Parathyroid adenoma (tissue), 2 donors: ENCODE results near the gene EIF4ENIF1.
"Not testable (repeated sequence)": the region's sequence is repeated elsewhere in the genome, so short reads cannot be mapped to it uniquely, and the experiment has no call there.

ENCODE experiments used
- H2AFZ ChIP-seq: fragments of 300-600 bp; sonication (generic); one replicate; pipeline ENCODE4 v1.7.0; 2017; ENCODE audit warnings: antibody characterized with exemption, mild to moderate bottlenecking
- H3K27ac ChIP-seq: fragments of 300-600 bp; sonication (generic); one replicate; pipeline ENCODE4 v1.7.0; 2017
- H3K27me3 ChIP-seq: fragments of 300-600 bp; sonication (generic); one replicate; pipeline ENCODE4 v1.7.0; 2017; ENCODE audit warnings: low read length; ENCODE audit not compliant: control insufficient read depth, insufficient read depth
- H3K36me3 ChIP-seq: fragments of 300-600 bp; sonication (generic); one replicate; pipeline ENCODE4 v1.7.0; 2017; ENCODE audit warnings: low read length; ENCODE audit not compliant: control insufficient read depth, insufficient read depth
- H3K4me1 ChIP-seq: fragments of 300-600 bp; sonication (generic); one replicate; pipeline ENCODE4 v1.7.0; 2017; ENCODE audit warnings: control low read depth
- H3K4me2 ChIP-seq: fragments of 300-600 bp; sonication (generic); one replicate; pipeline ENCODE4 v1.7.0; 2017; ENCODE audit warnings: low read length
- H3K4me3 ChIP-seq: fragments of 300-600 bp; sonication (generic); one replicate; pipeline ENCODE4 v1.7.0; 2017; ENCODE audit warnings: low read depth, low read length
- H3K79me2 ChIP-seq: fragments of 300-600 bp; sonication (generic); one replicate; pipeline ENCODE4 v1.7.0; 2017; ENCODE audit warnings: control low read depth
- H3K9ac ChIP-seq: fragments of 300-600 bp; sonication (generic); one replicate; pipeline ENCODE4 v1.7.0; 2017; ENCODE audit warnings: mild to moderate bottlenecking
- H3K9me3 ChIP-seq: fragments of 300-600 bp; sonication (generic); one replicate; pipeline ENCODE4 v1.7.0; 2017; ENCODE audit warnings: low read length; ENCODE audit not compliant: control insufficient read depth
- CTCF ChIP-seq: fragments of 300-600 bp; sonication (generic); IDR thresholded peaks from one replicate; pipeline ENCODE4 v1.7.0; 2017; ENCODE audit warnings: antibody characterized with exemption, mild to moderate bottlenecking
- donor health status: primary hyperparathyroidism.

Gene EIF4ENIF1

GRCh38 chr22:31425331-31426050 is 64.2 kb downstream of the EIF4ENIF1 start:
- no peak overlapping the region for H2AFZ ChIP-seq
- H3K9me3 ChIP-seq = no peaks in the 10 kb centered on the region
- no peak overlapping the region for H3K27ac ChIP-seq
- no peaks in the 10 kb centered on the region for H3K4me1 ChIP-seq
- H3K4me3 ChIP-seq = no peak overlapping the region
- no peaks in the 10 kb centered on the region for H3K36me3 ChIP-seq
- H3K9ac ChIP-seq = no peak overlapping the region
- H3K27me3 ChIP-seq = no peaks in the 10 kb centered on the region
- H3K79me2 ChIP-seq = no peaks in the 10 kb centered on the region
- H3K4me2 ChIP-seq = no peak overlapping the region
- no peak for TF ChIP-seq CTCF

- not testable (repeated sequence) for H2AFZ ChIP-seq, H3K4me3 ChIP-seq, H3K27me3 ChIP-seq, H3K36me3 ChIP-seq, H3K4me1 ChIP-seq, H3K4me2 ChIP-seq, H3K9me3 ChIP-seq, H3K27ac ChIP-seq, H3K9ac ChIP-seq
- H3K79me2 ChIP-seq = peaks cover 19% of the 10 kb centered on the region
These were observed 87.3 kb downstream of the EIF4ENIF1 start for GRCh38 chr22:31402350-31402749.

- Histone ChIP-seq H3K9me3 (no peaks in the 10 kb centered on the region), H3K4me2 (peak overlapping the region; percentile 85), H3K4me1 (no peaks in the 10 kb centered on the region), H3K4me3 (peak overlapping the region; percentile 93), H3K36me3 (no peaks in the 10 kb centered on the region), H3K9ac (peak overlapping the region; percentile 28), H2AFZ (peak overlapping the region; percentile 92), H3K27me3 (no peaks in the 10 kb centered on the region), H3K27ac (peak overlapping the region; percentile 73), H3K79me2 (peaks cover 19% of the 10 kb centered on the region)
- TF ChIP-seq CTCF = no peak
These were observed 89.6 kb downstream of the EIF4ENIF1 start for GRCh38 chr22:31400023-31400397.

GRCh38 chr22:31399211-31400022 is 90.2 kb downstream of the EIF4ENIF1 start, which contains the start of gene DRG1:
TSS of gene DRG1 (plus strand) at chr22:31399604. CDS start at chr22:31399684, 80 bp downstream.
- H3K4me2 ChIP-seq = peak within 1 kb of the TSS; percentile 85
- peak within 1 kb of the TSS; percentile 73 for H3K27ac ChIP-seq
- peak within 1 kb of the TSS; percentile 28 for H3K9ac ChIP-seq
- peak within 1 kb of the TSS; percentile 93 for H3K4me3 ChIP-seq
- H3K4me1 ChIP-seq = no peaks in the 10 kb centered on the region
- no peaks in the 10 kb centered on the region for H3K9me3 ChIP-seq
- peak within 1 kb of the TSS; percentile 92 for H2AFZ ChIP-seq
- H3K36me3 ChIP-seq = no peaks in the 10 kb centered on the region
- H3K79me2 ChIP-seq = peaks cover 19% of the 10 kb centered on the region
- no peaks in the 10 kb centered on the region for H3K27me3 ChIP-seq
- no peak for TF ChIP-seq CTCF

GRCh38 chr22:31398231-31398630 is 91.4 kb downstream of the EIF4ENIF1 start:
- Histone ChIP-seq H3K4me1 (no peaks in the 10 kb centered on the region), H3K79me2 (peaks cover 18% of the 10 kb centered on the region), H3K4me3 (no peak overlapping the region), H2AFZ (peak overlapping the region; percentile 34), H3K36me3 (no peaks in the 10 kb centered on the region), H3K27me3 (no peaks in the 10 kb centered on the region), H3K4me2 (no peak overlapping the region), H3K27ac (no peak overlapping the region), H3K9me3 (no peaks in the 10 kb centered on the region), H3K9ac (no peak overlapping the region)
- TF ChIP-seq CTCF = no peak
